Measurements from ENCODE around the gene NHLRC1.

The NHLRC1 gene

GRCh38 chr6:18161431-18161830 is 39.0 kb upstream of the NHLRC1 start:
- no peak overlapping the region for H3K27ac ChIP-seq (ENCODE audit: low read length)
- no peak overlapping the region for H3K9ac ChIP-seq (ENCODE audit: low read depth, low read length)
- no peaks in the 10 kb centered on the region for H3K9me3 ChIP-seq (ENCODE audit: insufficient read depth, low read length, severe bottlenecking)
- no peak overlapping the region for H2AFZ ChIP-seq (ENCODE audit: low read depth, low read length)
- H3K79me2 ChIP-seq (ENCODE audit: insufficient read depth, low read length) = no peaks in the 10 kb centered on the region
- no peaks in the 10 kb centered on the region for H4K20me1 ChIP-seq (ENCODE audit: insufficient read depth, low read length)
- ATAC-seq (ENCODE audit: insufficient read depth, low read depth) (no peak), DNase-seq (no peak)
- H3K4me1 ChIP-seq (ENCODE audit: insufficient read depth, low read length) = peaks cover 2% of the 10 kb centered on the region
- peaks cover 22% of the 10 kb centered on the region for H3K36me3 ChIP-seq (ENCODE audit: insufficient read depth, low read length)
- H3K27me3 ChIP-seq (ENCODE audit: insufficient read depth, low read length, poor library complexity) = no peaks in the 10 kb centered on the region
- H3K4me3 ChIP-seq (ENCODE audit: low read depth in 1 of 2, low read length in 2 of 2) = no peak overlapping the region
- no peak for TF ChIP-seq CTCF (IDR thresholded peaks at IDR 0.05; ENCODE audit: borderline replicate concordance, extremely low read depth, low read length, poor library complexity, severe bottlenecking)
- no peak overlapping the region for H3K4me2 ChIP-seq (ENCODE audit: insufficient read depth, low read length)

GRCh38 chr6:18160911-18161310 is 38.4 kb upstream of the NHLRC1 start:
- H3K9me3 ChIP-seq (ENCODE audit: insufficient read depth, low read length, severe bottlenecking) = no peaks in the 10 kb centered on the region
- no peak for ATAC-seq (ENCODE audit: insufficient read depth, low read depth)
- no peaks in the 10 kb centered on the region for H3K27me3 ChIP-seq (ENCODE audit: insufficient read depth, low read length, poor library complexity)
- H3K79me2 ChIP-seq (ENCODE audit: insufficient read depth, low read length) = no peaks in the 10 kb centered on the region
- no peak overlapping the region for H3K27ac ChIP-seq (ENCODE audit: low read length)
- H4K20me1 ChIP-seq (ENCODE audit: insufficient read depth, low read length) = no peaks in the 10 kb centered on the region
- peaks cover 19% of the 10 kb centered on the region for H3K36me3 ChIP-seq (ENCODE audit: insufficient read depth, low read length)
- no peak overlapping the region for H3K4me3 ChIP-seq (ENCODE audit: low read depth in 1 of 2, low read length in 2 of 2)
- DNase-seq = no peak
- H3K4me2 ChIP-seq (ENCODE audit: insufficient read depth, low read length) = no peak overlapping the region
- no peak overlapping the region for H3K9ac ChIP-seq (ENCODE audit: low read depth, low read length)
- H3K4me1 ChIP-seq (ENCODE audit: insufficient read depth, low read length) = peaks cover 7% of the 10 kb centered on the region
- TF ChIP-seq EZH2 (IDR thresholded peaks at IDR 0.05; ENCODE audit: borderline replicate concordance, low read depth, low read length, severe bottlenecking) (no peak), CTCF (IDR thresholded peaks at IDR 0.05; ENCODE audit: borderline replicate concordance, extremely low read depth, low read length, poor library complexity, severe bottlenecking) (no peak)
- no peak overlapping the region for H2AFZ ChIP-seq (ENCODE audit: low read depth, low read length)

DNA sequence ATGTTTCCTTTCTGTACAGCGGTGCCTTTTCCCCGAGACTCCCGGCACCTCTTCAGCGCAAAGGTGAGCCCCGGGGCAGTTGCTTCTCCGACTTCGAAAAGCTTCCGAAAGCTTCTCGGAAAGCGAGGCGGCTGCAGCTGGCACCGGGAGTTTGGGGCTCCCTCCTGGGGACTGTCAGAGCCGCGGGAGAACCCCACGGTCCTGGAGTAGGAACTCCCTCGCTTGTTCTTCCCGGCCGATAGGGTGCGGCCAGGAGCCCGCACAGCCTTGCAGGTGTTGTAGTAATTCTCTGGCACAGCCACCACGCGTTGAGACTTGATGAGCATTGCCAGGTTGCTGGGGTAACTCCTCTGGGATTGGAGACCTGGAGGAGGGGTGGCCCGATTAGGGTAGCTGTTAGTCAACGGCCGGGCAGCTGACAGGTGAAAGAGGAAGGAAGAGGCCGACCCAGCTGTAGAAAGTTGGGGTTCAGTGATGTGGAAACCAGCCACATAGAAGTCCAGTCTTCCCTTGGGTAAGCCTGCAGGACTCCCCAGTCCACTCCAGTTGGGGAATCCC is 33.5 kb upstream of the NHLRC1 start:
- Histone ChIP-seq H3K4me3 (ENCODE audit: low read depth in 1 of 2, low read length in 2 of 2) (peak overlapping the region; percentile 45 to 77; a peak in 3 of 4 replicates), H3K79me2 (ENCODE audit: insufficient read depth, low read length) (no peaks in the 10 kb centered on the region), H3K27ac (ENCODE audit: low read length) (peak overlapping the region; percentile 74; the same call in 1 of the 2 replicates), H4K20me1 (ENCODE audit: insufficient read depth, low read length) (no peaks in the 10 kb centered on the region), H3K4me2 (ENCODE audit: insufficient read depth, low read length) (peak overlapping the region; percentile 93), H3K27me3 (ENCODE audit: insufficient read depth, low read length, poor library complexity) (no peaks in the 10 kb centered on the region), H2AFZ (ENCODE audit: low read depth, low read length) (peak overlapping the region; percentile 95), H3K36me3 (ENCODE audit: insufficient read depth, low read length) (peaks cover 2% of the 10 kb centered on the region; the same call in 1 of the 2 replicates), H3K4me1 (ENCODE audit: insufficient read depth, low read length) (peaks cover 30% of the 10 kb centered on the region), H3K9ac (ENCODE audit: low read depth, low read length) (peak overlapping the region; percentile 76), H3K9me3 (ENCODE audit: insufficient read depth, low read length, severe bottlenecking) (no peaks in the 10 kb centered on the region)
- ATAC-seq (ENCODE audit: insufficient read depth, low read depth) (peak; percentile 8; the same call in 2 of the 3 replicates), DNase-seq (peak; percentile 42)
- peak; percentile 39 for TF ChIP-seq CTCF (IDR thresholded peaks at IDR 0.05; ENCODE audit: borderline replicate concordance, extremely low read depth, low read length, poor library complexity, severe bottlenecking)
- TF ChIP-seq EZH2 (IDR thresholded peaks at IDR 0.05; ENCODE audit: borderline replicate concordance, low read depth, low read length, severe bottlenecking) = no peak
